HG02973 (cell line): Measurements from ENCODE around the gene TEX19.
"Not testable (repeated sequence)": the region's sequence is repeated elsewhere in the genome, so short reads cannot be mapped to it uniquely, and the experiment has no call there.

ENCODE experiments used
- ATAC-seq: cut with Tn5 transposase; IDR thresholded peaks from one replicate; pipeline ENCODE4 v1.9.1; 2021; ENCODE audit warnings: moderate library complexity; ENCODE audit not compliant: unreplicated experiment

The TEX19 gene

DNA sequence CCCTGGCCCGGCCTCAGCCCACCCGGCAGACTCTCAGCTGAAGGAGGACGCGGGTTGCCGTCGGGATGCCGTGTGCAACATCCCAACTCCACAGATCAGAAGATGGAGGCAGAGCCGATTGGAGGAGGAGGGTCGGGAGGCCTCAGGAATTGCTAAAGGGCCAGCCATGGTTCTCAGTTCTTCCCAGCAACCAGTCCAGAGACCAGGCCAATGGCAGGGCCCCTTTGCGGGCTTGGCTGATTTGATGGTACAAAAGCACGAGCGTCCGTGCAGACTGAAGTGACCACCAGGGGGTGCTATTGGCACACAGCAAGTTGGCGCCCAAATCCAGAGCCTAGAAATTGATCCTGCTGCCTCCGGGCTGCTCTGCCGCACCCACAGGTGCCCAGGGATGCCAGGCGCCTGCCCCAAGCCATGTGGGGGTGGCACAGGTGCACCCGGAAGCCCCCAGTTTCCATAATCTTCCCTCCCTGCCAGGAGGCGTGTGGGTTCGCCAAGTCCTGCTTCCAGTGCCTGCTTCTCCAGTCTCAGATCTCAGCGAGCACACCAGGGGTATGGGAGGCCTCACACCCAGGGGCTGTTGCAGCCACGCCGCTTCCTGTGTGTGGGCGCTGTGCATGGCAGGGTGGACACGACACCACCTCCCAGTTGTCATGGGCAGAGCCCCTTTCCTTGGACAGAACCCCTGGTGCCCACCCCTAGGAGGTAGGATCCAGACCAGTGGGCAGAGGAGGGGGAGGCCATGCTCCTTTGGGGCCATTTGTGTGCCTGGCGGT, 7.1 kb upstream of the TEX19 start:
- no peak for ATAC-seq

DNA sequence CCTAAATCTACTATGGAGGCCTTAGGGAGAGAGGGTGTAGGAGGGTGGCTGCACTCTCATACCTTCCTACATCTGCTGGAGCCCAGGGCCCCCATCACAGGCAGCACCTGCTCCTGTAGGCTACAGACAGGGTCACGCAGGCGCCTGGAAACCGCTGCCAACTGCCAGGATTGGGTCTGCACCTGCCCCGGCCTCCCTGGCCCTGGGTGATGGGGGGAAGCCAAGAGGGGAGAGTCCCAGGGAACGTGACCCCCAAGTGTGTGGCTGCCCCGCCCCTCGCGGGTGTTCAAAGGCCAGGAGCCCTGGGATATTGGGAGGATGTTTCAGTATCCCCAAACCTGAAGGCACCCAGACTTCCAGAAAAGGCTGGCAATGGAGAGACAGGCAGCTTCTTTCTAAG, 5.6 kb upstream of the TEX19 start:
- no peak for ATAC-seq

- no peak for ATAC-seq
Measured at GRCh38 chr17:82354804-82355308, 4.2 kb upstream of the TEX19 start.

DNA sequence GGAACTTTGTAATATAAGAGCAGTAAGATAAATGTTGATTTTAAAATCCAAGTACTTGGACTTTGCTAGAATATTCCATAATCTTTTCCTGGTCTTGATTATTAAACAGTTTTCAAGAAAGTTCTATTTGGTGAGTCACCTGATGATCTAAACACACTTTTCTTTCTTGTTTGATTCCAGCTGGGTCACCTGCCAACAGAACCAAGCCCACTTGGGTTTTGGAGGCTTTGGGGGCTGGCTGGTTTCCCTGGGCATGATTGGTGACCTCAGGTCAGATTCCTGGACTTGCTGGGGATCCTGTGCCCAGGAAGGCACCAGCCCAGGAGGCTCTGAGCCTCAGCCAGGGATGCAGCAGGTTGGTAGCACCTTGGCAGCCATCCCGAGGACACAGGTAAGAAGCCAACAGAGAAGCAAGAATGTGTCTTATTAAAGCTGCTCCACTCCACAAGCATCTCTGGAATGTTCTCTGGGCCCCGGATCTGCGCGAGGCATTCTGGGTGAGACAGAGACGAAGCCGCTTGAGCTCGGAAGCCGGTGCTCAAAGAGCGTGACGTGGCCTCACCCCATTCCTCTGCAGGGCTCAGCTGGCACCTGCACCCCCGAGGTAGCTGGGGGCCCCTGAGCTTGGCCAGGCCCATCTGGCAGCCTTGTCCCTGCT, 3.1 kb upstream of the TEX19 start:
- no peak for ATAC-seq

GRCh38 chr17:82356845-82357355, 2.1 kb upstream of the TEX19 start:
- ATAC-seq = no peak

DNA sequence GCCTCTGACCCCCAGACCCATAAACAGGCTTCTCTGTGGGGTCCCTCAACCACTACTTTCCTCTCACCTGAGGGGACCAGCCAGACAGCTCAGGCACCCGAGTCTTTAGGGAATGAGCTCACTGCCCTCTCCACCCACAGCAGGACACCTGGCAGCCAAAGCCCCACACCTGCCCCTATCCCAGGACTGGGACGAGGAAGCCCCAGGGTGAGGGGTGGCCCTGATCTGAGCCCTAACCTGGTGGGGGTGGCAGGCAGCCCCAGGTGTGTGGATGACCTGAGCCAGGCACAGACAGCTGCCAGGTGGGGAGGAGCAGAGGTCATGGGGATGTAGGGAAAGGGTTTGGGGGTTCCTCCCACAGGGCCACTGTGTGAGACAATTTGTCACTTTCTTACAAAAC, 1.7 kb upstream of the TEX19 start:
- no peak for ATAC-seq

- ATAC-seq = not testable (repeated sequence)
Measured at GRCh38 chr17:82359451-82360074, 516 bp downstream of the TEX19 start.

DNA sequence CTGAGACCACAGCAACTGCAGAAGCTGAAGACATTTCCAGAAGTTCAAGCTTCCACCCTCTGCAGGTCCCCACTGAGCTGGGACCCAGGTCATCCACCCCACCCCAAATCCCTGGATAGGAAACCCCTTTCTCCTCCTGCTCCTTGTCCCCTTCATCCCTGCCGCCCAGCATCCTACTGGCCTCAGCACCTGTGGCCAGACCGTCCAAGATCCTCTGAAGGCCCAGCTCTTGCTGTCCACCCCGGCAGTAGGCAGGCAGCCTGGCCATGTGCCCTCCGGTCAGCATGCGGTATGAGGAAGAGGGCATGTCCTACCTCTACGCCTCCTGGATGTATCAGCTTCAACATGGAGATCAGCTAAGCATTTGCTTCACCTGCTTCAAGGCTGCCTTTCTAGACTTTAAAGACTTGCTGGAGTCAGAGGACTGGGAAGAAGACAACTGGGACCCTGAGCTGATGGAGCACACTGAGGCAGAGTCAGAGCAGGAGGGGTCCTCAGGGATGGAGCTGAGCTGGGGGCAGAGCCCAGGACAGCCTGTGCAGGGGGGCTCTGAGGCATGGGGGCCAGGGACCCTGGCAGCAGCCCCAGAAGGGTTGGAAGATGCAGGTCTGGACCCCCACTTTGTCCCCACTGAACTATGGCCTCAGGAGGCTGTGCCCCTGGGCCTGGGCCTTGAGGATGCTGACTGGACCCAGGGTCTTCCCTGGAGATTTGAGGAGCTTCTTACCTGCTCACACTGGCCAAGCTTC, 3.0 kb downstream of the TEX19 start:
- no peak for ATAC-seq

GRCh38 chr17:82365606-82366295, 6.7 kb downstream of the TEX19 start:
- no peak for ATAC-seq

DNA sequence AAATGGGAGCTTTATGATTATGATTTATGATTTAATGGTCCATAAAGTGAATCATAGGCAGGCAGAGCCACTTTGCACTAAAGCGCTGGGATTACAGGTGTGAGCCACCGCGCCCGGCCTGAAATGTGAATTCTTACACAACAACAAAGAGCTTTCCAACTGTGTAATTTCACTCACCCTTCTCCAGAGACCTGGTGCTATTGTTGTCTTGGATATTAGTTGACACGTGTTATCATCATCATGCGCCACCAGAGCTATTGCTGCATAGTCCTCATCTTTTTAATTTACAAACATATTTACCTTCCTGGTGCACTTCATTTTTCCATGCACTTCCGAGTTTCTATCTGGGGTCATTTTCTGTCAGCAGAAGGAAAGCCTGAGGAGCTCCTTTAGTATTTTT, 7.7 kb downstream of the TEX19 start:
- no peak for ATAC-seq

DNA sequence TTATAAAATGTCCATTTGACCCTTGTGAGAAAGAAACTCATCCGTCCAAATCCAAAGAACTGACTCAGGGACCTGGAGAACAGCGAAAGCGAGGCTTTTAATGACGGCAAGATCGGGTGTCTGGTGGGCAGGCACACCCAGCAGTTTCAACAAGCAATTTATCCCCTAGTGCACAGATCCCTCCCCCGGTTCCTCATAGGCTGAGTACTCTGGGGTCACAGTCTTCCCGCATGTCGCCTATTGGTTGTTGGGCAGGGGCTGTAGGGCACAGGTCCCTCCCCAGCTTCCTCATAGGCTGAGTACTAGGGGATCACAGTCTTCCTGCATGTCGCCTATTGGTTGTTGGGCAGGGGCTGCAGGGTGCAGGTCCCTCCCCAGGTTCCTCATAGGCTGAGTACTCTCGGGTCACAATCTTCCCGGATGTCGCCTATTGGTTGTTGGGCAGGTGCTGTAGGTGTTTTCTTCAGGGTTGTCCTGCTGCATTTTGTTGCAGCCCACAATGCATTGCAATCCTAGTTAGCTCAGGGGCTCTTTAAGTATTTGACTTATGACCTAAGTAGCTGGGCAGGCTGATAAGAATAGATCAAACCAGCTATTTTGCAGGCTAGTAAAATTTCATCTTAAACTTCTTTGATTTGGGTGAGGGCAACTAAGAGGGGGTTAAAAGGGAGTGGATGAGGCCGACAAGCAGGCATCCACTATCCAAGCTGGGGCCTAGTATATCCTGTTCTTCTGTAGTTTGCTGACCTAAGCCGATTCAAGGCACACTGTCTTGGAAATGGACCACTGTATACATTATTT, 8.9 kb downstream of the TEX19 start:
- no peak for ATAC-seq

- ATAC-seq = no peak
Measured at GRCh38 chr17:82369211-82369610, 10.2 kb downstream of the TEX19 start.

GRCh38 chr17:82370471-82371332, 11.7 kb downstream of the TEX19 start:
- no peak for ATAC-seq

DNA sequence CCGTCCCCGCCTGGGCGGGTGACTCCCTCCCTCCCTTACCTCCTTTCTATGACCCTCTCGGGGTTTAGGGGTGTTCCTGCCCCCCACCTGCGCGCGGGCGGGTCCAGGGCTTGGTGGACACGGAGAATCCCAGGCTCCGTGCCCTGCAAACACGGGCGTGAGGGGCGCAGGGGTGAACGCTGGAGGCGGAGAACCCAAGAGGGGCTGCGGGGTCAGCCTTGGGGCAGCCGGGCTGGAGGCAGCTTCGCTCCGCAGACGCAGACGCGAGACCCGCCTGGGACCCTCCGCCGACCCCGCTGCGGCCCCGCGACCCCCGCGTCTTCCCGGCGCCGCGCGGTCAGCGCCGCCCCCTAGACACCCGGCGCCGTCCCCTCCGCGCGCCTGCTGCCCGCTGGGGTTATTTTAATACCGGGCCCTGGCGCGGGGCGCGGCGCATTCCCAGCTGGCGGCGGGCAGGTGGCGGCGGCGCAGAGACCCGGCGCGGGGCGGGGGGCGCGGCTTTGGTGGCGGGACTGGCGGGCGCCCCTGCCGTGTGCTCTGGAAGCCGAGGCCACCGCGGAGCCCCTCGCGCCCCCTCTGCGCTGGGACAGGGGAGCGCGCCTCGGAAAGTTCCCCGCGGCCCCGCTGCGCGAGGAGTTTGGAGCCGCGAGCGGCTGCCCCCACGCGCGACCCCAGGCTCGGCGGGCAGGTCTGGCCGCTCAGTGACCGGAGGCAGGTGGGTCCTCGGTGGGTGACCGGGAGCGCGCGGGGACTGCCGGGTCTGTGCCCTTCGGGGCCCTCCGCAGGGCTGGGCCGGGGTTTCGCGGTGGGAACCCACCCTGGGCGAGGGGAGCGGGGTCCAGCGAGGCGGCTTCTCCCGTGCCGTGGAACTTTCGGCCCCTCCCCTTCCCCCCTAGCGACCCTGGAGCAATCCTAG, 12.5 kb downstream of the TEX19 start, which contains the start of gene UTS2R:
TSS of gene UTS2R (plus strand) at position 433 of the 916 bp plus-strand sequence. CDS start 2,560 bp downstream, outside the sequence.
- no peak for ATAC-seq

DNA sequence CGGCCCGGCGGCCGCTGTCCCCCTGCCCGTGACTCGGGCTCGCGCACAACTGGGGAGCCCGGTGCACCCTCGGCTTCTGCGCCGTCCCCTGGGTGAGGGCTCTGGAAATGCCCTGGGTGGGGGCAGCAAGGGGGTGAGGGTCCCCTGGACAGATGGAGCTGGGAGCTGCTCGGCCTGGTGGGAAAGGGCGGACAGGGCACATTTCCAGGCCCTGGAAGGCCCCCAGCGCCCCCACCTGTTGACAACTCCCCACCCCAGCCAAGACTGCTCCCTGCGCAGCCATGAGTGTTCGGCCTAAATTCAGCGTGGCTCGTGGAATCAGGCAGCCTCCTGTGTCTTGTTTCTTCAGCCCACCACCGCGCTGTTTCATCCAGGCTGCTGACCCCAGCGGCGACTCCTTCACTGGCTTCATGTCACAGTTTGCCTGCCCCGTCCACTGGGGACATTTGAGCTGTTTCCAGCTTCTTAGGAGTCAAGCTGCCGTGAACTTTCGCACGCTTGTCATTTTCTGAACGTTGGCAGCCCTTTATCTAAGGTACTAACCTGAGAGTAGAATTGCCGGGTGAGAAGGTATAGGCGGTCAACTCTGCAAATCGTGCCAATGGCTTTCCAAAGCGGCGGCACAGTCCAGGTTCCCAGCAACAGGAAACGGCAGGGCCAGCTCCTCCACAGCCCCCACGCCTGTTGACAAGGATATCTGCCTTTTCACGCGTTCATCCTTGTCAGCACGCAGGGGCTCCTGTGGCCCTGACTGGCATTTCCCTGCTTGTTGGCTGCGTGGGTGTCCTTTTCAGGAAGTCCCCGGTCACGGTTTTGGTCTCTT, 13.4 kb downstream of the TEX19 start:
- no peak for ATAC-seq

DNA sequence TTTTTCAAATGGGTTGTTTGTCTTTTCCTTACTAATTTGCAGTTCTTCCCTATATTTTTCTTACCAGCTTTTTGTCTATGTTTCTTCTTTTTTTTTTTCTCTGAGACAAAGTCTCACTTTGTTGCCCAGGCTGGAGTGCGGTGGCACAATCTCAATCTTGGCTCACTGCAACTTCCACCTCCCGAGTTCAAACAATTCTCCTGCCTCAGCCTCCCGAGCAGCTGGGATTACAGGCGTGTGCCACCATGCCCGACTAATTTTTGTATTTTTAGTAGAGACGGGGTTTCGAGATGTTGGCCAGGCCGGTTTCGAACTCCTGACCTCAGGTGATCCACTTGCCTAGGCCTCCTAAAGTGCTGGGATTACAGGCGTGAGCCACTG, 14.0 kb downstream of the TEX19 start:
- ATAC-seq = not testable (repeated sequence)
